GM18520 (cell line): ENCODE results near the gene IGFBP6.

ENCODE experiments used
- ATAC-seq: cut with Tn5 transposase; IDR thresholded peaks from one replicate; pipeline ENCODE4 v1.9.1; 2021; ENCODE audit not compliant: unreplicated experiment

Gene IGFBP6, protein sequence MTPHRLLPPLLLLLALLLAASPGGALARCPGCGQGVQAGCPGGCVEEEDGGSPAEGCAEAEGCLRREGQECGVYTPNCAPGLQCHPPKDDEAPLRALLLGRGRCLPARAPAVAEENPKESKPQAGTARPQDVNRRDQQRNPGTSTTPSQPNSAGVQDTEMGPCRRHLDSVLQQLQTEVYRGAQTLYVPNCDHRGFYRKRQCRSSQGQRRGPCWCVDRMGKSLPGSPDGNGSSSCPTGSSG

DNA sequence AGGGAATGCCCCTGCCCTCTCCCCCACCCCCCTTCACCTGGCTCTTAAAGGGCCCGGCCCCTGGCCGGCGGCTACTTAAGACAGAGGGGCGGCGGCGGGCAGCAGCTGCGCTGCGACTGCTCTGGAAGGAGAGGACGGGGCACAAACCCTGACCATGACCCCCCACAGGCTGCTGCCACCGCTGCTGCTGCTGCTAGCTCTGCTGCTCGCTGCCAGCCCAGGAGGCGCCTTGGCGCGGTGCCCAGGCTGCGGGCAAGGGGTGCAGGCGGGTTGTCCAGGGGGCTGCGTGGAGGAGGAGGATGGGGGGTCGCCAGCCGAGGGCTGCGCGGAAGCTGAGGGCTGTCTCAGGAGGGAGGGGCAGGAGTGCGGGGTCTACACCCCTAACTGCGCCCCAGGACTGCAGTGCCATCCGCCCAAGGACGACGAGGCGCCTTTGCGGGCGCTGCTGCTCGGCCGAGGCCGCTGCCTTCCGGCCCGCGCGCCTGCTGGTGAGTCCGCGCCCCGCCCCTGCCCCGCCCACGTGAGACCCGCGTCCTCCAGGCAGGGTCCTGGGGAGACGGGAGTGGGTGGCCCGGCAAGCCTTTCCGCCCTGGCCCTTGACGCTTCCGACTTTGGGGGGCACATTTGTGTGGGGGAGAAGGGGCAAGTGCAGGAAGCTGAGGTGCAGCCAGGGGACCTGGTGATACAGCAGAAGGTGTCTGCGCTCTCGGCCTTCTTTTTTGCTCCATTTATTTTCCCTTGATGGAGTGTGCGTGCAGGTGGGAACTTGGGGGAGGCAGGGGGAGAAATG is at the start of gene IGFBP6:
Gene IGFBP6, plus strand, starts transcription at position 104 of the 790 bp plus-strand sequence. Its CDS starts 51 bp downstream, at position 155.
- no peak for ATAC-seq

DNA sequence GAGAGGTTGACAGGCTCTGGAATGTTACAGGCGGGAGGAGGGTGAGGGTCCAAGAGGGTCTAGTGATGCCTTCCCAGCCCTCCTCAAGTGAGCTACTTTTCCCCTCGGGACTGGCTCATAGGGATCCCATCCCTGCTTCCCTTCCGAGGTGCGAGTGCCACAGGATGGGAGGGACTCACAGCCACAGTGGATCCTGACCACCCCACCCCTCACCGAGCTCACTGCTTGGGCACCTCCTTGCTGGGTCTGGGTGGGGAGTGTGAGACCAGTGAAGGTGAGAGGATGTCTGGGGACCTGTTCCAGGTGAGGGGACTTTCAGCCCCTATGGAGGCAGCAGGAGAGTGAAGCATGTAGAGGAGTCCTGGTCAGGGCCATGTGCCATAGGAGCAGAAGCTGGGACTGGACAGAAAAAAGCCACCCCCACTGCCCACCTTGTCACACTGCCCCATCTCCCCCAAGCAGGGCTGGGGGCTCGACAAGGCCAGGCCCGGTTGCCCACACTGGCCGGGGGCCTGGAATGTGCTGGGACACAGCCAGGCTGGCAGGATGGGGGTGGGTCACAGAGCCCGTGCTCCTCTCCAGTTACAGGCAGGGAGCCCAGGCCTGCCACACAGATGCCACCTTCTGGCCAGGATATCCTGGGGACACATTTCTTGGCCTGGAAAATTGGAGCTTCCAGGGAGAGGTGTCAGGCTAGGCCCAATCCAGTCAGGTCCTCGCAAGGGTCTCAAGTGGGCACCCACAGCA is 49.3 kb upstream of the IGFBP6 start:
- ATAC-seq: no peak

DNA sequence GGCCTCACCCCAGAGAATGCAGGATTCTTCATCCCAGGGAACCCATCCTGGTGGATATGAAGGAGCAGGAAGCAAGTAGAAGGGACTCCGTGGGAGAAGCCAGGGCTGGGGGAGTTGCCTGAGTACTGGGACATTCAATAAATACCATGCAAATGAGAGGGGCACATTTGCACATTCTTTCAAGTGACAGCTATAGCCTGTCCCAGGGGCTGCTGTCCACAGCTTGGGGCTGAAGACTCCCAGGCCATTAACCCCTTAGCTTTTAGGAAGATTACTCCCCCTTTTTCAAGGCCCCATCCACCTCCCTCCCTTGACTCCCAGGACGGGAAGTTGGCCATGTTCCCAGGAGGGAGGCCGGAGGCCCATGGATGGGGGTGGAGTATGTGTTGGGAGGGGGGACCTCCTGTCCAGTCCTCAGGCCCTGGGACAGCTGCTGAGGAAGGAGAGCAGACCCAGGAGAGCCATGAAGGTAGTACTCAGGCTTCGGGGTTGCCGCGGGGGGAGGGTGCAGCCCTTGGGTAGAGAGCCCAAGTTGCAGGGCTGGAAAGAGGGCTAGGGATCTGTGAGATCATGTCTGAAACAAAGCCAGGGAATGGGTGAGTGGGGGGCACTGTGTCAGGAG is 48.6 kb upstream of the IGFBP6 start:
- ATAC-seq: no peak

DNA sequence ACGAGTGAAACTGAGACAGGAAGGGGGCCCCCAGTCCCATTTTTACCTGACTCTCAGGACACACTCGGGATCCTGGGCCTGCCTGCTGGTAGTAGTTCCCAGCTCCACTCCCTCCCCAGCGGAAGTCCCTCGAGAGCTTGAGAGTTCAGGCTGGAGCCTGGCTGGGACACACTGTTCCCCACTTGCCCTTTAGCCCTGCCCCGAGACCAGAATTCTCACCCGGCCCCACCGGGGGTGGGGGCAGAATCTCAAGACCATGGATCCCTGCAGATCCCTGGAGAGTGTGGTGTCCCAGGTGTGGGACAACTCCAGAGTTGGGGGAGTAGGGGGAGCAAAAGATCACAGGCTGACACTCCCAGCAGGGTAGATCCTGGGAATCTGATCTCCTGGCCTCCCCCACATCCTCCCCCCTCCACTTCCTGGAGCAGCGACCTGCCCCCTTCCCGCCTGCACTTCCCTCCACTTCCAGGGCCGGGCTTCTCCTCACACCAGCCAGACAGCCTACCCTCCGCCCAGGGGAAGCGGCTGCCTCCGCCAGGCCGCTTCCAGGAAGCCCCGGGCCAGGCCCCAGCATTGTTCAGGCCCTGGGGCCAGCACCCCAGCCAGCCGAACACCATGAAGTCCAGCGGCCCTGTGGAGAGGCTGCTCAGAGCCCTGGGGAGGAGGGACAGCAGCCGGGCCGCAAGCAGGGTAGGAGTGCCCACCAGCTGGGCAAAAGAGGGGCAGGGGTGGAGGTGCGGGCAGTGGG is 47.7 kb upstream of the IGFBP6 start, which contains the start of gene TNS2:
Gene TNS2, plus strand, starts transcription at position 495 of the 748 bp plus-strand sequence. Its CDS starts 121 bp downstream, at position 616.
- no peak for ATAC-seq

DNA sequence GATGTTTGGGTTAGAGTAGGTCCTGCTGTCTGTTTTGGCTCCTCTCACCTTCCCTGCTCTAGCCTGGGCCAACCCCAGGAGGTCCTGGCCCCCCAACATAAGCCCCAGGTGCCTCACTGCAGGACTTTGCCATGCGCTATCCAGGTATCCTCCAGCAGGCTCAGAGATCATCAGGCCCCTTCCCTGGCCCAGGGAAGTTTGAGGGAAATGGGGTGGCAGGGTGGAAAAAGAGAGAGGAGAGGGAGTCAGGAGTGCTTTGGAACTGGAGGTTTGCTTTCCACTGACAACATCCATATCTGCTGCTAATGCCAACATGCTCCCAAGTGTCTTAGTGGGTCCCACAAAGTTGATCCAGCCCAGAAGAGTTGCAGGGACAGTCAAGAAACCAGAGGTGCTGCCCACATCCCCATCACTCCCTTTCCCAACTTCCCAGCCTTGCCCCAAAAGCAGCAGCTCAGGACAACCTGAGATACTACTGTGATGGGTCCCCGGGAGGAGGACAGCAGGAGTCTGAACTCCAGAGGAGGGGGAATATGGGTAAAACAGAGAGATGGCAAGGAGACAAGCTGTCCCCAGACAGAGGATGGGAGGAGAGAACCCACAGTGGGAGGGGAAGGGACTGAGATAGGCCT is 46.9 kb upstream of the IGFBP6 start:
- ATAC-seq: no peak

DNA sequence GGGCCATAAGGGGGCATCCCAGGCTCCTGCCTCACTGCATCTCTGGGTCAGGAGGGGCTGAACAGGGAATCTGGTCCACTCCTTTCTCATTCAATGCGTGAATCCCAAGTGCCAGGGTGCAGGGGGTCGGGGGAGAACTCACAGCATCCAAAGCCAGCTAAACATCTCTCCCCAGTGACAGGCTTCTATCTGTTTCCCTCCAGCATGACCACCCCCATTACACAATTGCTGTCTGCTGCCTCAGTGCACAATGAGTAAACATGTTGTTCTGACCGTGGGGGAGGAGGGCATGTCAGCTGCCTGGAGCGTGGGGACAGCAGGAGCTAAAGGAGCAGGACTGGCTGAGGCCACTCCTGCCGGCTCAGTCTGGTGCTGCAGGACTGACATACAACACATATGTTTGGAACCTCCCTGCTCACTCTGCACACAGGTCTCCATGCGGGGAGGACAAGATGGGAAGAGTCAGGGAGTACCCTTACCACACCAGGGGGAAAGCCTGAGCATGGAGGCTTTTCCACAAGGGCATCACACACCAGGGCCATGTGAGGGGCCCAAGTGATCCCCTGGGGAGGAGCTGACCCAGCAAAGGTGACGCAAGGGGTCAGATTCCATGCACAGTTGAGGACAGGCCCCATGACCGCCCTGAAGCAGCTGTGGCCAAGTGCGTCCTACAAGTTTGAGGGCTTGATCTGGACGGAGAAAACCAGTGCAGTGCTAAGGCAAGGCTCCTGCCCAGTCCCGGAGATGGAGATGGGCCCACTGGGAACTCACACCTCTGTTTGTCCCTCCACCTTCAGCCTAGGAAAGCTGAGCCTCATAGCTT is 46.2 kb upstream of the IGFBP6 start:
- no peak for ATAC-seq

DNA sequence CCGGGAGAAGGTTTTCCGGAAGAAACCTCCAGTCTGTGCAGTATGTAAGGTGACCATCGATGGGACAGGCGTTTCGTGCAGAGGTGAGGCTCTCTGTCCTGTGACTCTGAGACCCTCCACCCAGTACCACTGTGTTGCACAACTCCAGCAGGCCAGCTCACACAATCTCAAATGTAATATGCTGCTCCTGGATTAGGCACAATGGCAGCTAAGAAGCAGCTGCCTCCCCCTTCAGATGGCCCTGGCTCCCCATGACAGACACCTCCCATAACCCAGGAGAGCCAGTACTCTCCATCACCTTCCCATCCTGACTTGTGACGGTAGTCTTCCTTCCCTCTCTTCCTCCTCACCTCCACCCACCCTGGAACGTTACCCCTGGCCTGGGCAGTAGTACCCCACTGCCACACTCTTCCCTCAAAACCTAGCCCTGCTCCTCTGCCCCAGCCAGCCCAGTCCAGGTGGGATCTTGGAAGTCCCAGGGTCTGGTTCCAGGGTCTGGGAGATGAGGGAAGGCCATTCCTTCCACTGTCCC is 45.5 kb upstream of the IGFBP6 start:
- no peak for ATAC-seq

DNA sequence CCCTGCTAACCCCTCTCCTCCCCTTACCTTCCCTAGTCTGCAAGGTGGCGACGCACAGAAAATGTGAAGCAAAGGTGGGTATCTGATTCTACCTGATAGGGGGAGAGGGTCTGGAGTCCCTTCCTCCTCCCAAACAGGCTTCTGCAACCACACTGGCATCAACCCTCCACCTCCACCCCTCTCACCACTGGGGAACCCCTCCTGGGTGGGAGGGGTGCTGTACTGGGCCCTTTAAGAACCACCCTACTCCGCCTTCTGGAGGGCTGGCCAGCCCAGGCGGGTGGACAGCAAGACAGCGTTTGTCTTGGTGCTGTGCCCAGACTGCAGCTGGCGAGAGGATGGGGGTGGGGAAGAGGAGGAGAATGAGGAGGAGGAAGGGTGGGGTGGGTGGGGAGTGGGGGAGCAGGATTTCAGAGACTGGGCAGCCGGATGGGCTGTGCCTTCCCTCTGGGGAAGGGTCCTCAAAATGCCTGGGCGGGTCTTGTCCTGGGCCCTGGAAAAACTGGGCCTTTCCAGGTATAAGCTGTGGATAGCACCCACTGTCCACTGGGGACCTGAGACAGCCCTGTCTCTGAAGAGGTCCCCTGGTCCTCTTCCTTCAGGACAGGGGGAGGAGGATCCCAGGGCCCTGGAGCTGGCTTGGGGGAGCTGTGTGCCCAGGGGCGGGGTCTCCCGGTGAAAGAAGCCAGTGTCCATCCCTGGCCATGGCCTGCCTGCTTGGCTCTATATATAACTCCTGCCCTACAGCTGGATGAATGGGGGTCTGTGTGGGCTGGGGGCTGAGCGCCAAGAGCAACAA is 44.8 kb upstream of the IGFBP6 start:
- ATAC-seq: no peak

DNA sequence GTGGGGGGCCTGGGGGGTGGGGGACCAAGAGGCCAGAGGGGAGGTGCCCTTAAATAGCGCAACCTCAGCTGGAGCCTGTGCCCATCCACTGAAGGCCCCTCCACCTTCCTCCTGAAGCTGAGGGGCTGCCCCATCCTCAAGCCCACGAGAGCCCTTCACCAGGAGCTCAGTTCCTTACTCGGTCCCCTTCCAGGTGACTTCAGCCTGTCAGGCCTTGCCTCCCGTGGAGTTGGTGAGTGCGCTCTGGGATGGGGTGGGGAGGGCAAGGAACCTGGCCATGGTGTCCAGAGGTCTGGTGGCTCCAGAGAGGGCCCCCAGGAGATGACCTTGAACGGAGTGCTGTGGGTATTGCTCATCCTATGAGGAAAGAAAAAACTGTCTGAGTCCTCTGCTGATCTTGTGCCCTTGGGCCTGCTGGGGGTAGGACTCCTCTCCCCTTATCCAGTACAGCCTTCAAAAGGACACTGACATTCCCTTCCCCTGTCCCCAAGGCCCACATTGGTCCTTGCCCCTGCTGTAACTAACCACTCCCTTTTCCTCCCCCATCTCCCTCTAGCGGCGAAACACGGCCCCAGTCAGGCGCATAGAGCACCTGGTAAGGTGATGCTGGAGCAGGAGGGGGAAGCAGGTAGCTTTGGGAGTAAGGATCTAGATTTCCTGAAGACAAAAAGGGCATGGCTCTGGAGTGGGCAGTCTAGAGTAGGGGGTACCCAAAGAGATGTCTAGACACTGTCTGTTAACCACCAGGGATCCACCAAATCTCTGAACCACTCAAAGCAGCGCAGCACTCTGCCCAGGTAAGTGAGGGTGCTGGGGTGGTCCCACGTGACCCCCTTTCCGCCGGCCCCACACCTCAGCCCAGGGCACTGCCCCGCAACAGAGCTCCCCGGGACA is 44.0 kb upstream of the IGFBP6 start:
- ATAC-seq: no peak

DNA sequence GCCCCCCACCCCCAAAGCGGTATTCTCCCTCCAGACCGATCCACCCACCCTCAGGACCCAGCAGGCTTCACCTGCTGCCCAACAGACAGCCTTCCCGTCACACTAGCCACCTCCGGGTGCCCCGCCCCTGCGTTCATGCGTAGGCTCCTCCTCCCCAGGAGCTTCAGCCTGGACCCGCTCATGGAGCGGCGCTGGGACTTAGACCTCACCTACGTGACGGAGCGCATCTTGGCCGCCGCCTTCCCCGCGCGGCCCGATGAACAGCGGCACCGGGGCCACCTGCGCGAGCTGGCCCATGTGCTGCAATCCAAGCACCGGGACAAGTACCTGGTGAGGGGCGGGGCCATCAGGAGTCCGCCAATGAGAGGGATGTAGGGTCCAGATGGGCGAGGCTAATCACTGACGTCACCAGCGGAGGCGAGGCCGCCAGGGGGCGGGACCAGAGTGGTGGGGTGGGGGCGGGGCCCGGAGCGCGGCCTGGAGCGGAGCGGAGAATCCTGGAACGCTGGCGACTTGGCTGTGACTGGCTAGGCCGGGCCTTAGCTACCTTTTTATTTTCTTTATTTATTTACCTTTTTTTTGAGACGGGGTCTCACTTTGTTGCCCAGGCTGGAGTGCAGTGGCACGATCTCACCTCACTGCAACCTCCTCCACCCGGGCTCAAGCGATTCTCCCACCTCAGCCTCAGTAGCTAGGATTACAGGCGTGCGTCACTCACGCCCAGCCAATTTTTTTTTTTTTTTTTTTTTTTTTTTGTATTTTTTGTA is 43.2 kb upstream of the IGFBP6 start:
- ATAC-seq: peak; percentile 90

DNA sequence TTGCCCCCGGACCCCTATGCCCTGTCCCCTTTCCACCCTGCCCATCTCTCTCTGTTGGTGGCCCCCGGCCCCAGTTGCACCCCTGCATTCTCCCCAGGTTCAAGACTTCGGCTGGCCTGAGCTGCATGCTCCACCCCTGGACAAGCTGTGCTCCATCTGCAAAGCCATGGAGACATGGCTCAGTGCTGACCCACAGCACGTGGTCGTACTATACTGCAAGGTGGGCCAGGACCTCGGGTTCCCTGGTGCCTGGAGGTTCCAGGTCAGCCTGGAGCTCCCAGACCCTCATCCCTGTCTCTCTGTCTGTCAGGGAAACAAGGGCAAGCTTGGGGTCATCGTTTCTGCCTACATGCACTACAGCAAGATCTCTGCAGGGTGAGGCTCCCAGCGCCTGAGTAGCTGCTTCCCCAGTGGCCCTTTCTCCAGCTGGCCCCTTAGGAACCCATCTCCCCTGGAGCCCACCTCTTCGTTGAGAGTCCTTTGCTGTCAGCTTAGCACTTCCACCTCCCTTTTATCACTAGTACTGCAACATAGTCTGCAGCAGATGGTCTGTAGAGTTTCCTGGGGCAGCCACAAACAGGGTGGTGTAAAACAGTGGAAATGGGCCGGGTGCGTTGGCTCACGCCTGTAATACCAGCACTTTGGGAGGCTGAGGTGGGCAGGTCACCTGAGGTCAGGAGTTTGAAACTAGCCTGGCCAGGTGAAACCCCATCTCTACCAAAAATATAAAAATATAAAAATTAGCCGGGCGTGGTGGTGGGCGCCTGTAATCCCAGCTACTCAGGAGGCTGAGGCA is 41.8 kb upstream of the IGFBP6 start:
- ATAC-seq: no peak

DNA sequence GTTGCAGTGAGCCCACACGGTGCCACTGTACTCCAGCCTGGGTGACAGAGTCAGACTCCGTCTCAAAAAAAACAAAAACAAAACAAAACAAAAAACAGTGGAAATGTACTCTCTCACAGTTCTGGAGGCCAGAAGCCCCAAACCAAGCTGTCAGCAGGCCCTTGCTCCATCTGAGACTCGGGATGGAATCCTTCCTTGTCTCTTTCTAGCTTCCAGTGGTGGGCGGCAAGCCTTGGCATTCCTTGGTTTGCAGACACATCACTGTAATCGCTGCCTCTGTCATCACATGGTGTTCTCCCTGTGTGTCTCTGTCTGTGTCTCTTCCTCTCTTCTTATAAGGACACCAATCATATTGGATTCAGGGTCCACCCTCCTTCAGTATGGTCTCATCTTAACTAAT is 41.2 kb upstream of the IGFBP6 start:
- ATAC-seq: no peak

DNA sequence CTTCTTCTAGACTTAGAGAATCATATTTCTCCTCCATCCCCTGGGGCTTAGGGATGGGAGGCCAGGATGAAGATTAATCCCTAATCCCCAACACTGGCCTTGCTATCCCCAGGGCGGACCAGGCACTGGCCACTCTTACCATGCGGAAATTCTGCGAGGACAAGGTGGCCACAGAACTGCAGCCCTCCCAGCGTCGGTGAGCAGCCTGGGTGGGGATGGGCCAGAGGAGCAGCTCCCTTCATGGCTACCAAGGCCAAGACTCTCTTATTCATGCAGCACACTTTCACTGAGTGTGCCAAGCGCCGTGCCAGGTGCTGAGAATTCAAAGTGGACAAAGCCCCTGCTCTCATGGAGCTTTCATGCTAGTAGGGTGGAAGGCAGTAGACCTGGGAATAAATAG is 40.6 kb upstream of the IGFBP6 start:
- no peak for ATAC-seq

DNA sequence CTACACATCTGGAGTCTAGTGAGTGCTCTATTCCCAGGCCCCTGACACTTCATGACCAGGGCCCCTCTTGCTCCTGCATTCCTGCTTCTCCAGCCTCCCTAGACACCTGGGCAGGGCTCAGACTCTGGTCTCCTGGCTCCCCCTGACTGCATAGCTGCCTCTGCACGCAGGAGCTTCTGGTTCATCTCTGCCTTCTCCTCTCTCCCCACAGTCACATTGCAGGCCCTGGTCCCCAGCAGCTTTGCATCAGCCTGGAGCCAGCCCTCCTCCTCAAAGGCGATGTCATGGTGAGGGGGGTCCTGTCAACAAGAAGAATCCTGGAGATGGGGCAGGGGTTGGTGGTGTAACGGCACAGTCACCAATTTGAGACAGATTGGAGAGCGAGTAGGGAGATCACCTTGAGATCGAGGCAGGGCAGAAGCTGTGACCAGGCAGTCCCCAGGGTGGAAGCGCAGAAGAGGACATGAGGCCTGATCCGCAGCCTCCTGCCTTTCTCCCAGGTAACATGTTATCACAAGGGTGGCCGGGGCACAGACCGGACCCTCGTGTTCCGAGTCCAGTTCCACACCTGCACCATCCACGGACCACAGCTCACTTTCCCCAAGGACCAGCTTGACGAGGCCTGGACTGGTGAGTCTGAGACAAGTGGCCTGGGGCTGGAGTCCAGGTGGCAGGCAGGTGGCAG is 39.5 kb upstream of the IGFBP6 start:
- ATAC-seq: no peak
